Suprapubic skin (tissue), 3 donors: Measurements from ENCODE around the gene DNMBP.
"Not testable (repeated sequence)": the region's sequence is repeated elsewhere in the genome, so short reads cannot be mapped to it uniquely, and the experiment has no call there.

Experiments
- POLR2A ChIP-seq, 2 donors: fragments of 450-650 bp; IDR thresholded peaks; one replicate each; pipeline ENCODE4 v1.6.1; 2017; ENCODE audit warnings: antibody characterized with exemption in 2 of 2, mild to moderate bottlenecking in 2 of 2, moderate library complexity in 2 of 2
- TF ChIP-seq, protein P1 (sequence below), 2 donors: fragments of 200-600 bp in 1 of 2; fragments of 450-650 bp in 1 of 2; sonication (generic) in 1 of 2; IDR thresholded peaks; one replicate each; pipeline ENCODE4 v1.5.1; 2016 to 2019; ENCODE audit warnings: antibody characterized with exemption in 2 of 2, mild to moderate bottlenecking in 1 of 2, moderate library complexity in 1 of 2

DNA sequence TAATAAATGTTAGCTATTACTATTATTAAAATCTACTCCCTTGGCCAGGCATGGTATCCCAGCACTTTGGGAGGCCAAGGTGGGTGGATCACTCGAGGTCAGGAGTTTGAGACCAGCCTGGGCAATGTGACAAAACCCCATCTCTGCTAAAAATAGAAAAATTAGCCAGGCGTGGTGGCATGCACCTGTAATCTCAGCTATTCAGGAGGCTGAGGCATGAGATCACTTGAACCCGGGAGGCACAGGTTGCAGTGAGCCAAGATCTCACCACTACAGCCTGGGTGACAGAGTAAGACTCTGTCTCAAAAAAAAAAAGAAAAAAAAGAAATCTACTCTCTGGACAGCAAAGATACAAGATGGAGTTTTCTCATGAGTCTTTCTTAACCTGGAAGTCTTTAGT lies 56.2 kb downstream of the DNMBP start:
- TF ChIP-seq POLR2A (IDR thresholded peaks at IDR 0.05): not testable (repeated sequence)
- TF ChIP-seq, protein P1, sequence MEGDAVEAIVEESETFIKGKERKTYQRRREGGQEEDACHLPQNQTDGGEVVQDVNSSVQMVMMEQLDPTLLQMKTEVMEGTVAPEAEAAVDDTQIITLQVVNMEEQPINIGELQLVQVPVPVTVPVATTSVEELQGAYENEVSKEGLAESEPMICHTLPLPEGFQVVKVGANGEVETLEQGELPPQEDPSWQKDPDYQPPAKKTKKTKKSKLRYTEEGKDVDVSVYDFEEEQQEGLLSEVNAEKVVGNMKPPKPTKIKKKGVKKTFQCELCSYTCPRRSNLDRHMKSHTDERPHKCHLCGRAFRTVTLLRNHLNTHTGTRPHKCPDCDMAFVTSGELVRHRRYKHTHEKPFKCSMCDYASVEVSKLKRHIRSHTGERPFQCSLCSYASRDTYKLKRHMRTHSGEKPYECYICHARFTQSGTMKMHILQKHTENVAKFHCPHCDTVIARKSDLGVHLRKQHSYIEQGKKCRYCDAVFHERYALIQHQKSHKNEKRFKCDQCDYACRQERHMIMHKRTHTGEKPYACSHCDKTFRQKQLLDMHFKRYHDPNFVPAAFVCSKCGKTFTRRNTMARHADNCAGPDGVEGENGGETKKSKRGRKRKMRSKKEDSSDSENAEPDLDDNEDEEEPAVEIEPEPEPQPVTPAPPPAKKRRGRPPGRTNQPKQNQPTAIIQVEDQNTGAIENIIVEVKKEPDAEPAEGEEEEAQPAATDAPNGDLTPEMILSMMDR (IDR thresholded peaks at IDR 0.05): not testable (repeated sequence)
